Stimulated activated naive B cell treated with anti-CD40 and anti-IgM and Interleukin-4, amounts not matched to agents 10 μg/mL and 1 μg/mL and 100 μg/mL, for 72 hours (primary cell): Measurements from ENCODE around the gene TRIM56.
"Not testable (repeated sequence)": the region's sequence is repeated elsewhere in the genome, so short reads cannot be mapped to it uniquely, and the experiment has no call there.

Experiments
- ATAC-seq, 2 donors: fragments of 150-1000 bp; cut with Tn5 transposase; replicated peaks; 2 replicates each; pipeline ENCODE4 v1.10.0; 2021; ENCODE audit warnings: moderate library complexity in 1 of 2
- DNase-seq: peaks from one replicate; pipeline ENCODE4 v3.0.0; 2021
- H3K27ac Mint-ChIP-seq: one replicate; pipeline ENCODE4 v1.8.0; 2022; ENCODE audit warnings: mild to moderate bottlenecking, mixed read lengths
- H3K27me3 Mint-ChIP-seq, 2 donors: one replicate each; pipeline ENCODE4 v1.8.0; 2022; ENCODE audit warnings: mixed read lengths in 2 of 2
- H3K36me3 Mint-ChIP-seq, 2 donors: one replicate each; pipeline ENCODE4 v1.8.0; 2022; ENCODE audit warnings: mixed read lengths in 2 of 2, mild to moderate bottlenecking in 1 of 2
- H3K4me1 Mint-ChIP-seq, 2 donors: one replicate each; pipeline ENCODE4 v1.8.0; 2022; ENCODE audit warnings: mixed read lengths in 2 of 2, mild to moderate bottlenecking in 1 of 2
- H3K4me3 Mint-ChIP-seq, 2 donors: one replicate each; pipeline ENCODE4 v1.8.0; 2022; ENCODE audit warnings: mild to moderate bottlenecking in 2 of 2, mixed read lengths in 2 of 2, moderate library complexity in 1 of 2
- H3K9me3 Mint-ChIP-seq, 2 donors: one replicate each; pipeline ENCODE4 v1.8.0; 2022; ENCODE audit warnings: mixed read lengths in 2 of 2, mild to moderate bottlenecking in 1 of 2

The TRIM56 gene

GRCh38 chr7:101112233-101112632, 27.0 kb downstream of the TRIM56 start:
- no peak for DNase-seq
- Mint-ChIP-seq H3K4me3 (no peak overlapping the region), H3K9me3 (no peaks in the 10 kb centered on the region), H3K27ac (no peak overlapping the region), H3K4me1 (peaks cover 7 to 11% of the 10 kb centered on the region in 2 donors), H3K36me3 (no peaks in the 10 kb centered on the region), H3K27me3 (peaks cover 4 to 5% of the 10 kb centered on the region in 2 donors)
- no peak for ATAC-seq

GRCh38 chr7:101113140-101113539, 27.9 kb downstream of the TRIM56 start:
- H3K4me1 Mint-ChIP-seq, H3K27me3 Mint-ChIP-seq, H3K4me3 Mint-ChIP-seq, H3K9me3 Mint-ChIP-seq, DNase-seq, H3K36me3 Mint-ChIP-seq, ATAC-seq: not testable (repeated sequence)
- H3K27ac Mint-ChIP-seq = peak overlapping the region; percentile 10

- no peaks in the 10 kb centered on the region for H3K36me3 Mint-ChIP-seq
- H3K9me3 Mint-ChIP-seq = no peaks in the 10 kb centered on the region
- peaks cover 0 to 5% of the 10 kb centered on the region in 2 donors for H3K27me3 Mint-ChIP-seq
- peaks cover 0 to under 1% of the 10 kb centered on the region in 2 donors for H3K4me1 Mint-ChIP-seq
- ATAC-seq (no peak), DNase-seq (no peak)
- H3K27ac Mint-ChIP-seq = no peak overlapping the region
- no peak overlapping the region for H3K4me3 Mint-ChIP-seq
Observed at GRCh38 chr7:101113836-101114235, 28.6 kb downstream of the TRIM56 start.

- no peaks in the 10 kb centered on the region for H3K9me3 Mint-ChIP-seq
- no peaks in the 10 kb centered on the region for H3K4me1 Mint-ChIP-seq
- no peak overlapping the region for H3K4me3 Mint-ChIP-seq
- no peak for DNase-seq
- no peaks in the 10 kb centered on the region for H3K36me3 Mint-ChIP-seq
- ATAC-seq = no peak
- H3K27ac Mint-ChIP-seq = no peak overlapping the region
- peaks cover 0 to 5% of the 10 kb centered on the region in 2 donors for H3K27me3 Mint-ChIP-seq
Observed at GRCh38 chr7:101114492-101114891, 29.2 kb downstream of the TRIM56 start.

GRCh38 chr7:101115215-101115614, 29.9 kb downstream of the TRIM56 start:
- Mint-ChIP-seq H3K36me3 (no peaks in the 10 kb centered on the region), H3K4me1 (no peaks in the 10 kb centered on the region), H3K27ac (no peak overlapping the region), H3K4me3 (no peak overlapping the region), H3K9me3 (no peaks in the 10 kb centered on the region), H3K27me3 (peaks cover 0 to 5% of the 10 kb centered on the region in 2 donors)
- no peak for ATAC-seq
- DNase-seq = no peak

- Mint-ChIP-seq H3K27me3 (peaks cover 1 to 11% of the 10 kb centered on the region in 2 donors), H3K36me3 (no peaks in the 10 kb centered on the region), H3K27ac (peak overlapping the region; percentile 42), H3K4me3 (no peak overlapping the region), H3K9me3 (no peaks in the 10 kb centered on the region), H3K4me1 (peaks cover 1 to 8% of the 10 kb centered on the region in 2 donors)
- no peak for ATAC-seq
- DNase-seq = no peak
Observed at GRCh38 chr7:101116898-101117297, 31.6 kb downstream of the TRIM56 start.

- Mint-ChIP-seq H3K9me3 (no peaks in the 10 kb centered on the region), H3K36me3 (no peaks in the 10 kb centered on the region), H3K27ac (no peak overlapping the region), H3K27me3 (peaks cover 11 to 19% of the 10 kb centered on the region in 2 donors), H3K4me1 (peaks cover 8 to 18% of the 10 kb centered on the region in 2 donors), H3K4me3 (no peak overlapping the region)
- ATAC-seq (no peak), DNase-seq (no peak)
Observed at GRCh38 chr7:101118856-101119255, 33.6 kb downstream of the TRIM56 start.

GRCh38 chr7:101119876-101120275, 34.6 kb downstream of the TRIM56 start:
- ATAC-seq (no peak), DNase-seq (no peak)
- H3K4me3 Mint-ChIP-seq = no peak overlapping the region
- H3K9me3 Mint-ChIP-seq = no peaks in the 10 kb centered on the region
- peaks cover 12 to 24% of the 10 kb centered on the region in 2 donors for H3K27me3 Mint-ChIP-seq
- H3K36me3 Mint-ChIP-seq = no peaks in the 10 kb centered on the region
- H3K27ac Mint-ChIP-seq = no peak overlapping the region
- H3K4me1 Mint-ChIP-seq = peaks cover 12 to 24% of the 10 kb centered on the region in 2 donors

GRCh38 chr7:101120315-101120714, 35.0 kb downstream of the TRIM56 start:
- H3K27ac Mint-ChIP-seq = no peak overlapping the region
- H3K27me3 Mint-ChIP-seq = peaks cover 16 to 29% of the 10 kb centered on the region in 2 donors
- peaks cover 0 to under 1% of the 10 kb centered on the region in 2 donors for H3K9me3 Mint-ChIP-seq
- no peak for ATAC-seq
- H3K36me3 Mint-ChIP-seq = no peaks in the 10 kb centered on the region
- peaks cover 14 to 29% of the 10 kb centered on the region in 2 donors for H3K4me1 Mint-ChIP-seq
- H3K4me3 Mint-ChIP-seq = no peak overlapping the region
- no peak for DNase-seq

- Mint-ChIP-seq H3K27ac (peak overlapping the region; percentile 90), H3K4me1 (peaks cover 21 to 39% of the 10 kb centered on the region in 2 donors), H3K4me3 (peak overlapping the region; percentile 82 to 84), H3K27me3 (peaks cover 21 to 38% of the 10 kb centered on the region in 2 donors)
- H3K36me3 Mint-ChIP-seq, H3K9me3 Mint-ChIP-seq, DNase-seq: not testable (repeated sequence)
- ATAC-seq = peak in 1 of 2 donors; percentile 25
Observed at GRCh38 chr7:101121631-101121990, 36.3 kb downstream of the TRIM56 start.

GRCh38 chr7:101121991-101122932, 37.0 kb downstream of the TRIM56 start:
- ATAC-seq (peak; percentile 45 to 66), DNase-seq (no peak)
- Mint-ChIP-seq H3K9me3 (peaks cover 0 to 1% of the 10 kb centered on the region in 2 donors), H3K4me1 (peaks cover 27 to 46% of the 10 kb centered on the region in 2 donors), H3K36me3 (no peaks in the 10 kb centered on the region), H3K27me3 (peaks cover 27 to 44% of the 10 kb centered on the region in 2 donors), H3K27ac (peak overlapping the region; percentile 90), H3K4me3 (peak overlapping the region; percentile 82 to 84)

- peaks cover 36 to 53% of the 10 kb centered on the region in 2 donors for H3K27me3 Mint-ChIP-seq
- H3K4me1 Mint-ChIP-seq = peaks cover 28 to 53% of the 10 kb centered on the region in 2 donors
- DNase-seq (no peak), ATAC-seq (no peak)
- H3K4me3 Mint-ChIP-seq = no peak overlapping the region
- H3K27ac Mint-ChIP-seq = no peak overlapping the region
- no peaks in the 10 kb centered on the region for H3K36me3 Mint-ChIP-seq
- H3K9me3 Mint-ChIP-seq = peaks cover 0 to 1% of the 10 kb centered on the region in 2 donors
Observed at GRCh38 chr7:101122933-101123702, 37.8 kb downstream of the TRIM56 start.

- peaks cover 41 to 57% of the 10 kb centered on the region in 2 donors for H3K27me3 Mint-ChIP-seq
- DNase-seq (no peak), ATAC-seq (no peak)
- H3K9me3 Mint-ChIP-seq = peaks cover 0 to 1% of the 10 kb centered on the region in 2 donors
- H3K4me1 Mint-ChIP-seq = peaks cover 30 to 53% of the 10 kb centered on the region in 2 donors
- no peaks in the 10 kb centered on the region for H3K36me3 Mint-ChIP-seq
- H3K4me3 Mint-ChIP-seq = no peak overlapping the region
- H3K27ac Mint-ChIP-seq = no peak overlapping the region
Observed at GRCh38 chr7:101123703-101124068, 38.4 kb downstream of the TRIM56 start.

- H3K4me3 Mint-ChIP-seq = no peak overlapping the region
- no peak for DNase-seq
Observed at GRCh38 chr7:101124376-101125056, 39.2 kb downstream of the TRIM56 start.

More at GRCh38 chr7:101124376-101125056, 39.2 kb downstream of the TRIM56 start:
- no peaks in the 10 kb centered on the region for H3K36me3 Mint-ChIP-seq
- peaks cover 0 to 1% of the 10 kb centered on the region in 2 donors for H3K9me3 Mint-ChIP-seq
- H3K27me3 Mint-ChIP-seq = peaks cover 47 to 57% of the 10 kb centered on the region in 2 donors
- H3K27ac Mint-ChIP-seq = no peak overlapping the region
- peaks cover 30 to 53% of the 10 kb centered on the region in 2 donors for H3K4me1 Mint-ChIP-seq
- no peak for ATAC-seq
